HG03378 (cell line): ENCODE data around the gene CCNH.
A peak's percentile ranks its signal among the peaks of the same experiment; 100 is the strongest.

Experiments used
- ATAC-seq: cut with Tn5 transposase; IDR thresholded peaks from one replicate; pipeline ENCODE4 v1.9.1; 2021; ENCODE audit warnings: mild to moderate bottlenecking, moderate library complexity; ENCODE audit not compliant: unreplicated experiment

The CCNH gene

DNA sequence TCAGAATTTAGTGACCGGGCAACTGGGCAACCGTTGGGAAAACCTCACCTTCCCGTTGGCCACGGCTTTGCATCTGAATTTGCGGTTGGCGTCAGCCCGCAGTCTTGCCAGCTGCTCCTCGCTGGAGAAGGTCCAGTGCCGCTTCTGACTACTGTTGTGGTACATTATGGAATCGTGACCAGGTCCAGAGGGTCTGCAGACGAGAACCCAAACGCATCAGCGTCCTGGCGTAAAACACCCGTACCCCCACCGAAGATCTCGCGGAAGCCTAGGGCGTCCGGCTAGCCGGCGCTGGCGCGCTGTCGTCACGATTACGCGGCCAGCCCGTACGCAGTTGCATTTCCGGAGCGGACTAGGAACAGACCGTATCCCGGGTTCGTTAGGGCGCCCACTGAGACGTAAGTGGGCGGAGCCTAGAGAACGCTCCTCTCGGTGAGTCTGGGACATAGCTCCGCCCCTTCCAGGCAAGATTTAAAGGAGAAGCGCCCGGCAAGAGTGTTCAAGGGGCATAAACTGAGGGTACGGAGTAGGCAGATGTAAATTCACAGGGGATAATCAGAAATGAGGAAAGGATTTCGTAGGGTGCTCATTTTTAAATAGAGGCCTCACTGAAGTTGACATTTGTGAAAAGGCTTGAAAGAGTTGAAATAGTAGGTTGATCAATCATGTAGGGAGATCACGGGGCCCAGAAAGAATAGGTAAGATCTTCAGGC, at the start of gene CCNH:
Gene CCNH, minus strand, starts transcription at position 301 of the 713 bp plus-strand sequence. Its CDS starts 136 bp downstream, at position 165.
- peak; percentile 99 for ATAC-seq

DNA sequence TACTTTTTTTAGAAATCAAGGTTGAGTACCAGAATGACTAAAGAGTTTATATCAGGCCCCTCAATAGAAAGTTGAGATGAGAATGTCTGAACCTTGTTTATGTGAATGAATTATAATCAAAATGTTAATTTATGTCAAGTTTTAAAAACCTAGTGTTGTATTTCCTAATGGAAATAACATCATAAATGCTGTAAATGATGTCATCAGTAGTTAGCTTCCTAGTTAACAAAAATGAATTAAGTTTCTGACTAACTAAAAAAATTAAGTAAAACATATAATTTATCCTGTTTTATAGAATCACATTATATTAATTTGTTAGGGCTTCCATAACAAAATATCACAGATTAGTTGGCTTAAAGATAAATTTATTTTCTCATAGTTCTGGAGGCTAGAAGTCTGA, 45.0 kb upstream of the CCNH start:
- ATAC-seq = no peak

DNA sequence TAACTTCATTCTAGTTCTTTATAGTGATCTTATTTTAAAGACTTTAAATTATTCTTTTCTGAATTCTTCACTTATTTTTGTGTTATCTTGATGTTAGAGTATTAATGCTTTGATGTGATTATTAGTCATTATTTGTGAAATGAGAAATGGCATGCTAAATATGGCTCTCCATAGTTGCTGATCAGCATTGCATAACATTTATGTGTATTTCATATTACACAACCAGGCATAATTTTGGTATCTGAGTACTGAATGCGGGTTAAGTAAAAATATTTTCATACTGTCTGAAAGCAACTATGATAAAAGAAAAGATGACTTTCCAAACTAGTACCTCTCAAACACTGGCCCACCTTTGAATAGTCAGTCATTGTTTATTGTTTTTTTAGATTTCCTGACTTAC, 41.1 kb upstream of the CCNH start:
- no peak for ATAC-seq

DNA sequence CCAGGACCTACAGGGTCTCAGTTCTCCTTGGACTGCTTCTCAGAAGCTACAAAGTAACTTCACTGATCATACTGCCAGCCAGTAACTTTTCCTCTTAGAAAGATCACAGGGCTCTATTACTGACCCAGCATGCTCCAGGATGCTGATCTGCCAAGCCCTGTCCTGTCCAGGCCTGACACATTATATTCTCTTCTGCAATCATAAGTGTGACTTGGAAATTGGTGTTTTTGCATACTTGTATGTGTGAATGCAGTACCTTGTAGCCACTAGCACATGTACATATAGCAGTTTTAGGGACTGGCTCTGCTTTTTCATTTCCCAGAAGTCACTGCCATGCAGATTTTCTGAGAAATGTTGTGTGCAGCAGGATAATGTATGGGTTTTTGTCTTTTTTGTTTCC, 40.1 kb upstream of the CCNH start:
- ATAC-seq = no peak

DNA sequence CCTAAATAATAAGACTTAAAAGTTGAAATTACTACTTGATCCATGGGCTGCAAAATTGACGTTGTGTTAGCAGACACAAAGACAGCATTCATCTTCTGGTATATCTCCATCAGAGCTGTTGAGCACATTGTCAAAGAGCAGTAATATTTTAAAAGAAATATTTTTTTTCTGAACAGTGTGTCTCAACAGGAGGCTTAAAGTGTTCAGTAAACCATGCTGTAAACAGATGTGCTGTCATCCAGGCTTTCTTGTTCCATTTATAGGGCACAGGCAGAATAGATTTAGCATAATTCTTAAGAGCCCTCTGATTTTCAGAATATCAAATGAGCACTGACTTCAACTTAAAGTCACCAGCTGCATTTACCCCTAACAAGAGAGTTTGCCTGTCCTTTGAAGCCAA, 29.7 kb upstream of the CCNH start:
- ATAC-seq = no peak

DNA sequence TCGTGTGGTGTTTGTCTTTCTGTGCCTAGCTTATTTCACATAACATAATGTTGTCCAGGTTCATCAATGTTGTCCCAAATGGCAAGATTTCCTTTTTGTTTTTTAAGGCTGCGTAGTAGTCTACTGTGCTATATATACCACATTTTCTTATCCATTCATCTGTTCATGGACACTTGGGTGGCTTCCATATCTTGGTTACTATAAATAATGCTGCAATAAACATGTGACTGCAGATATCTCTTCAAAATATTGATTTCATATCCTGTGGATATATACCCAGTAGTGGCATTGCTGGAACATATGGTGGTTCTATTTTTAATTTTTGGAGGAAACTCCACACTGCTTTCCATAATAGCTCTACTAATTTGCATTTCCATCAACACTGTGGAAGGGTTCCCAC, 25.5 kb upstream of the CCNH start:
- no peak for ATAC-seq

DNA sequence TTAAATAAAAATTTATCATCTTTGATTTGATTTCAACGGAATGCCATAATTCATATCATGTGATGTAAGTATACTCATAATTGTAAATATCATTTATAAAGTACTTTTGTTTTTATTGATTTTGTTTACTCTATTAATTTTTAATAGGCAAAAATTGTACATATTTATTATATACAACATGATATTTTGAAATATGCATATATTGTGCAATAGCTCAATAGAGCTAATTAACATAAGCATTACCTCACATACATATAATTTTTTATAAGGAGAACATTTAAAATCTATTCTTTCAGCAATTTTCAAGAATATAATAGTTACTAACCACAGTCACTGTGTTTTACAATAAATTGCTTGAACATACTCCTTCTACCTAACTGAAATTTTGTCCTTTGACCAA, 25.0 kb upstream of the CCNH start:
- ATAC-seq = no peak

DNA sequence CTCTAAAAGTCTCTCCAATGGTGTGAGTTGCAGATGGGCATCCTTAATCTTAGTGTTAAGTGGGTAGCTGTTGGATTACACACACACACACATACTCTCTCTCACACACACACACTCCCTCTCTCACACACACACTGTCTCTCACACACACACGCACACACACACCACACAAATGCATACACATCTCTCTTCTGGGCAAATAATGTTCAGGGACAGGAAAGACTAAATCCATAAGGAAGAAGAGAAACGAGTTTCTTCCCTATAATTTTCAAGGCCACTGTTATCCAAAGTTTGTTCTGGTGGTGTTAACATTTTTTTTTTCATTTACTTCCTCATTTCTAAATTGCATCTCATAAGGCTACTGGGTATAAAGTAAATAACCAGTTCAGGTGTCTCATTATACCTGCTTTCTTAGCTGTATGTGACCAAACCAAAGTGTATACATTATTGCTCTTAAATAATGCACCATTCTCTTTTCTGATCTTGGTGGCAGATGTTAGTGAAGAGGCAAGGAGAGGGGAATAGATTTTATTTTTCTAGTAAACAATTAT, 22.5 kb upstream of the CCNH start:
- no peak for ATAC-seq

DNA sequence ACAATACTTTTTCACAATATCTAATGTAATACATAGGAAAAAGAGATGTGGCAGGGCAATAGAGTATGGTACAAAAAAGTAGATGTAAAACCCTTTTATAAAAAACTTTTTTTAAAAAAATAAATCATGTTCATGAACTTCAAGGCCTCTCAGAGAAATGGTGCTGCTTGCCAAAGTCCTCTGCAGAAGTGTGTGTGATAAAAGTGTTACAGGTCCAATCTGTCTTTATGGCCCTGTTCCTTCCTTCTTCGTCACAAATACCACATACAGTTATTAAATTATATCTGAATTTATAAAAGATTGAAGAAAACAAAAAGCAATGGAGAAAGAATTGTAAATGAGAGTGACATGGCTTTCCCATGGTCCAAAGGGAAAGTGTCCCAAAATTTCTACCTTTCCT, 21.7 kb upstream of the CCNH start:
- ATAC-seq = no peak

DNA sequence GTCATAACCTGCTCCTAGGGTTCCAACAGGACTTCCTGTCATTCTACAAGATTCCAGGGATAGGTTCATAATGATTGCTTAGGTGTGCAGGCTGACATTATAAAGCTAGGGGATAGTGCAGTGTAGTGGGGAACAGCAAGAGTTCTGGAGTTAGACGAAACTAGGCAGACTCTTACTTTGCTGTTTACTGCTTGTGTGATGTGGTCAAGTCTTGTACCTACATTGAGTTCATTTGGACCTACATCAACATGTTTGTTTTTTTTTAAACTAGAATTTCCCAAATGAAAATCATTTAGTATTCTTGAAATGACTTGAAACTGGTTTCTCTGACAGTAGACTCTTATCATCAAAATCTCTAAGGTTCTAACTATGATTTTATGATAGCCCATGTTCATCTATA, 21.2 kb upstream of the CCNH start:
- no peak for ATAC-seq

DNA sequence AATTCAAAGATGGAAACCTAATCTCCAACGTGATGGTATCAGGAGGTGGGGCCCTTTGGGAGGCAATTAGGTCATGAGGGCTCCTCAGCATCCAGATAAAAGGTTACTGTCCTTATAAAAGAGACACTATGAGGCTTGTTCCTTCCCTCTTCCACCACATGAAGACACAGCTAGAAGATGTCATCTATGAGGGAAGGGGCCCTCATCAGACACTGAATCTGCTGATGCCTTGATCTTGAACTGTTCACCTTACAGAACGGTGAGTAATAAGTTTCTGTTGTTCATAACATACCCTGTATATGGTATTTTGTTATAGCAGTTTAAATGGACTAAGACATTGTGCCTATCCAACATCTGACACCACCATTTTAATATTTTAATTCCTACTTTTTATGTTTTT, 19.7 kb upstream of the CCNH start:
- ATAC-seq = no peak

DNA sequence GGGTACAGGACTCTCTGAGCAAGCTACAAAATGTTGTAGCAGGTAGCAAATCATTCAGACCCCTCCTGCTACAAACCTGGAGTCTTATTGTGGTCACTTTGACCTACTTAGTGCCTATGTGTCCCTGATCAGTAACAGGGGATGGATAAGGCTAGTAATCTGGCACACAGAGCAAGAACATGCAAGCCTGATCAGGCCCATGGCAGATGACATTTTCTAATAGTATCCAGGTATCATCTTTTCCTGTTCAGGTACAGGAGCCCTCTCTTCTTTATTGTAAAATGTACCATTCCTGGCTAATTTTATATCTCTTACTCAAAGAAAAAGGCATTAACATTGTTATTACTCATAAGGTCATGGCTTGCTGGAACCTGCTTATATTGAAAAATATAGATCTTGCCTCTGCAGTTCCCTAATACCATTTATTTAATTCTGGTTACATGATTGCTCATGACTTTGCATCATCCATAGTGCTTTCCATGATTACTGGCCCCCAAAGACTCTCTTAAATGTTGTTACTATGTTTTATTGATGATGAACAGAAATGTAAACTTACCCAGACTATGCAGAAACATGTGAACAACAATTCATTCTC, 18.2 kb upstream of the CCNH start:
- ATAC-seq = no peak

DNA sequence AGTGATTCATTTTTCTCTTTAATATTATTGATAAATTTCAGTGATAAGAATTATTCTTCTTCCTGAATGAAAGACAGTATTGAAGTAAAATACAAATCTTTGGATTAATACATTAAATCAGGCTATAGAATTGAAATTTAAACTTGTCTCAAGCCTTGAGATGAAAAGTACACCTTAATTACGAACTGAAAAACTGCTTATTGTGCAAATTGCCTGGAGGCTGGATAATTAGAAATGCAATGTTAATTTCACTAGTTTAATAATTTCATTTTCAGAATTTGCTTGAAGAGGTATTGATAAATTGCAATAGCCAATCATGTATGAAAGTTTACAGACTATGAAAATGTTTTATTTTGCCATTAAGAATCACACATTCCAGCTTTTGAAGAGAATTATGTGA, 11.0 kb upstream of the CCNH start:
- ATAC-seq = no peak

DNA sequence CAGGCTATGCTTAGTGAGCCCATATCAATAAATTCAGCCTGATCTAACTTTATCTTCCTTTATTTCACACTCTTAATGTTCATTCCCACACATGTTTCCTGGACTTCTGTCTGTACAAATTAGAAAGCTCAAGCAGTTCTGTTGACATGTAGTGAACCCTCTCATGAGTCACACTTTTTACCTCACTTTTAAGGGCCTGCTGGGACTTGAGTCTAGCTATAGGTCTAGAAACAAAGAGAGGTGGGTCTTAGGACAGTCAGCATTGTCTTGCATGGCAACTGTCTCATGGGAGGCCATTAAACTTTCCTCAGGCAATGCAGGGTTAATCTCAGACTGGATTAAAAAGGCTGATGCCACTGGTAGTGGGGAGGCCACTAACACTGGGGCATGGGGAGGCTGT, 8.6 kb upstream of the CCNH start:
- ATAC-seq = no peak

DNA sequence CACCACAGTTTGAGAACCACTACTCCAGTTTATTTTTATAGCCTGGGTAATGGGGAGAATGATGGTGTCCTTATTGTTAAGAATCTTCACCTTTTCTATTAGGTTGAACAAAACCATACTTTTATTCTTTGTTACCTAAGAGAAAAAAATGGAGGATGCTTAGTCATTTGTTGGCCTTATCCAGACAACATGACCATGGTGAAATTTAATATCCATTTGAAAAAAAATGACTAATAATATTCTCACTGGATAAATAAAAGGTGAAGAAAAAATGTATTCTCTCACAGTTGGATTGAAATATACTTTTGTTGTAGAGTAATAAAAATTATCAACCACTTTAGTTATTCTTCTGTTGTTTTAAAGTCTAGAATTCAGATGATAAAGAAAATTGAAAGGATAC, 5.8 kb upstream of the CCNH start:
- ATAC-seq = no peak

DNA sequence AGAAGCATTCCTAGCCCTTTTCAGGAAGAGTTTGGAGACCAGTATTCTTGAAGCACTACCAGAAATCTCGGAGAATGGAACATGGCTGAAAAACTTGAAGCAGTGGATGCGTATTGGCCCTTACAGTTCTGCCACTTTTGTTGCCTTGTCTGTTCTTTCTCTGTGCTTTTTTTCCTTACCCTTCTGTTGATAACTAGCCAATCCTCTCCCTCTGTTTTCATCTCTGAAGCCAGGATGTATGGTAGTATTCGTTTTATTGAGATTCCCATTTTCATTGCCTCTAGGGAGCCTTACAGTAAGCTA, 564 bp upstream of the CCNH start:
- no peak for ATAC-seq

DNA sequence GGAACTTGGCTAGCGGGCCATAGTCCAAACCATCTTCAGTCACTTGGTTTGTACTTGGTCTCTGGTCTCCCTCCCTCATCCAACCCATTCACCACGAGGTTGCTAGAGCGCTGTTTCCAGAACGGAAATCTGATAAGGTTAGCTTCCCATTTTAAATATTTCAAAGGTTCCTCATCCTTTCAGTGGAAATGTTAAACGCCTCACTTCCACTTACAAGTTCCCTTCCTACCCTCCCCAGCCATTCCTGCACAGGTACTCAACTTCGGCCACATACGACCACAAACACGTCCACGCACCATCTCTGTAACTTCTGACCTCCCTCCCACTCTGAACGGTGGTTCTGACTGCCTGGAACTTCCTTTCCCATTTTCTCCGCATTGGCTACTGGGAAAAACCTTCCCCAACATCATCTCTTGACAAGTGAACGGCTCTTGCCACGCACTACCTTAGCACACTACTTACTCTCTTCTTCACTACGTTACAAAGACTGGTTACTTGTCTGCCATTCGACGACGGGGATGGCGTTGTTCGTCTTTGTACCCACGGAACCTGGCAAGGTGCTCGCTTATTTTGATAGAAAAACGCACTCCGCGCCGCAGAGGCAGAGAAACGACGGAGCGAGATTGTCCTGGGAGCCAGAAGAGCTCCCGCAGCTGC, 629 bp downstream of the CCNH start:
- ATAC-seq = peak; percentile 14

DNA sequence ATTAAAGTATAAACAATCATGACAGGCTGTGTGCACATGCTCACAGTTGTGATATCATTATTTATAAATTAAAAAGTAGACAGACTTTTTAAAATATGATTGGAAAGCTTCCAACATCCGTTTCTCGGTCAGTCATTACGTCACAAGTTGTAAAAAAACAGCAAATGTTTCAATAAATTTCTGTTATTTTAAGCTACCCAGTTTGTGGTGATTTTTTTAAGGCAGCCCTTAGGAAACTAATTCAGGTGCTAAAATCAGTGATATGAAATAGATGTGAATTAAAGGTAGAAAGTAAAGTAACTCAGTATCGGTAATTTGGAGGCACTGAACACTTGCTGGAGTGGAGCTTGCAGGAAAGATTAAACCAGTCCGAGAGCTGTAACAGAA, 1.2 kb downstream of the CCNH start:
- no peak for ATAC-seq

DNA sequence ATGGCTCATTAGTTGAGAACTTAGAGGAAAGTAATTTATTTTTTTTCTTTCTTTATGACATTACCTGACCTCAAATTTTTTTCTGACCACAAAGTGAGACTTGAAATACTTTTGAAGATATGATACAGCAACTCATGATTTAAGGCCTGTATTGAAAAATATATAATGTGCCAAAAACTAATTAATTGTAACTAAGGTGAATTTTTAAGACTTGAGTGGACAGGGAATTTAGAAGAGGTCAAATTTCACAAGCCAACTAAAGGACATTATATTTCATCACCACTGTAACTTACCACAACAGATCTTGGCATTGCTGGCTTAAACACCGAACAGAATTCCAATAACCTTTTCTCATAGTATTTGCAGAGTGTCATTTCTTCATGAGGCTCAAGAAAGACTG, 1.8 kb downstream of the CCNH start:
- ATAC-seq = no peak

DNA sequence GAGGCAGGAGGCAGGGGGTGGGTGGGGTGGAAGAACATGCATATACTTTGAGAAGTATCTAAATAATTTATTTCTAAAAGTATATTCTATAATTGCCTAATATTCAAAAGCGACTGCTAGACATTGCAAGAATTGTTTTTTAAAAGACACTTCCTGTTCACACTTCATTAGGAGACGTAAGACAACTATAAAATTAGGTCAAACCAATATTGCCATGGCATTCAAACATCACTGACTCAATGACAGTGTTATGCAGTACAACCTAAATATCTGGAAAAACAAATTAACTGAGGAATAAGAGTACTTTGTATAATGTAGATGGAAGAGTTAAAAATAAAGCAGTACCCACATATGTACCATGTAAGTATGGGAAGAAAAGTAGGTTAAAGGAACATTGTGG, 4.5 kb downstream of the CCNH start:
- ATAC-seq = no peak

DNA sequence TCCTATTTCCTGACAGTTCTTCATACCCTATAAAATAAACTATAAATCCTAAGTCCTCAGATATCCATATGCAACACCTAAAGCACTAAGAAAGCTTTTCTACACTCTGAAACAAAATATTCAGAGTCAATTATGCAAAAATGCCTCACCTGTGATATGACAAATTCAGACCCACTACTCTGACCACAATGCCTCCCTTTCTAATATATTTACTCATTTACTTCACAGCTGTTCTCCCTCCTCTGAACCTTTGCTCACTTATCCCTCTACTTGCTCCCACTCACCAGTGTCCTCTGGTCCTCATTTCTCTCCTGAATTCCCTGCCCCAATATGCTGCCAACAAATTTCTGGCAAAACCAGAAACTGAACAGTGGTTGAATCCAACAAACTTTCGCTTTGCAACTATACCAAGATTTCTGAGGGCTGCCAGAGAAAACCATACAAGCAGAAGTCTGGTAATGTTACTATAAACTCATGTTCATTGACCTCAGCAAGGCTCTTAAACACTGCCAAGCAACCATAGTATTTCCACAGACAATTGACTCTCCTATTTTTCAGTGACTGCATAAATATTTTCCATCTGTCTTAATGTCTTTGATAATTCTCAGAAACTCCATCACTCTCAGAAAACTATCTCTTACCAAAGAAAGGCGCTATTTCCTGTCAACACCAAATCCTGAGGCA, 7.1 kb downstream of the CCNH start:
- ATAC-seq = no peak

DNA sequence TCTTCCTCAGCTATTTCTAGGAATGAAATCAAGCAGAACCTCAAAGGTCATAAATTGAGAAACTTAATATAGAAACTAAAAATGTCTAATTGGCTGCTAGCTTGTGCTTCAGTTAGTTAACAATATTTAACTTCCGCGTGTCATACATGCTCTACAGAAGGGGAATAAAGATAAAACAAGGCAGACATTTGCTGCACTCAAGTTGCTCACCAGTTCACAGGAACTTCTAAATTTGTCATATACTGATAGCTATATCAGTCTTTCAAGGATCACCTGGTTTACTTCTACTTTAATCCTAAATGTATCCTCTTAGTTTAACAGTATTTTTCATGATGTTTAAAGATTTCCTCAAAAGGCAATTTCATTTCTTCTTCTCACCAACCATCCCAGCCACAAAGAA, 8.4 kb downstream of the CCNH start:
- ATAC-seq = no peak
